Keratinocyte (primary cell): Measurements from ENCODE around the gene AP5Z1.

Experiments used
- EZH2 ChIP-seq: IDR thresholded peaks from one replicate; pipeline ENCODE4 v1.6.1; 2012; ENCODE audit warnings: inconsistent platforms, mild to moderate bottlenecking, low read length, moderate library complexity
- TF ChIP-seq, protein P1 (sequence below), 3 experiments: IDR thresholded peaks in 1 of 3; conservative IDR thresholded peaks in 1 of 3; optimal IDR thresholded peaks in 1 of 3; 2 replicates in 2 of 3; 3 replicates in 1 of 3; pipeline versions ENCODE3 to v1.5.1; 2011; ENCODE audit warnings: low read length in 3 of 3, mild to moderate bottlenecking in 3 of 3, moderate library complexity in 2 of 3, control low read depth in 1 of 3, inconsistent platforms in 1 of 3; ENCODE audit not compliant: insufficient read depth in 2 of 3; ENCODE audit errors: extremely low read depth in 1 of 3

DNA sequence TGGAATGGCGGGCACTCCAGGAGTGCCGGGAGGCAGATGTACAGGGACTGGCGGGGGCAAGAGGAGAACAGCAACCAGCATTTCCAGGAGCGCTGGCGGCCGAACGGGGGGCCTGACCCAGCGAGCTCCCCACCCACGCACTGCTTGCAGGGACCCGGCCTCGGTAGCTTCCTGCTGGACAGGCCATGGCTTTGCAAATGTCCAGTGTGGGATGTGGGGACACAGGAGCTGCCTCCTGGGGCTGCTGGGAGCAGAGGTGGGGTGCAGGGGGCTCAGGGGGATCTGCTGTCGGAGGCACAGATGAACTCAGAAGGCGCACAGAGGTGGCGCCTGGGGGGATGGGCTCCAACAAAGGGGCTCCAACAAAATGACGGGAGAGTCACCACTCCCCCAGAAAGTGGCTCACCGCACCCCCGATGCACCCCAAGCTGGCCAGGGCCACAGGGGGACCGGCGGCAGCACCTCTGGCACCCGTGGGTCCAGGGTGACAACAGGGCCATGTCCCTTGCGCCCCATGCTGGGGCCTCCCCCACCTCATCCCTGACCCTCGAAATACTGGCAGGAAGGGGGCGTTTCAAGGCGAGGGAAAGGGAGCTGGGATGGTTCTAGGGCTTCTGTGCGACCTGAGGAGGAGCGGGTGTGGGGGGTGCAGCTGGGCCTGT lies 41.1 kb downstream of the AP5Z1 start:
- TF ChIP-seq, protein P1, sequence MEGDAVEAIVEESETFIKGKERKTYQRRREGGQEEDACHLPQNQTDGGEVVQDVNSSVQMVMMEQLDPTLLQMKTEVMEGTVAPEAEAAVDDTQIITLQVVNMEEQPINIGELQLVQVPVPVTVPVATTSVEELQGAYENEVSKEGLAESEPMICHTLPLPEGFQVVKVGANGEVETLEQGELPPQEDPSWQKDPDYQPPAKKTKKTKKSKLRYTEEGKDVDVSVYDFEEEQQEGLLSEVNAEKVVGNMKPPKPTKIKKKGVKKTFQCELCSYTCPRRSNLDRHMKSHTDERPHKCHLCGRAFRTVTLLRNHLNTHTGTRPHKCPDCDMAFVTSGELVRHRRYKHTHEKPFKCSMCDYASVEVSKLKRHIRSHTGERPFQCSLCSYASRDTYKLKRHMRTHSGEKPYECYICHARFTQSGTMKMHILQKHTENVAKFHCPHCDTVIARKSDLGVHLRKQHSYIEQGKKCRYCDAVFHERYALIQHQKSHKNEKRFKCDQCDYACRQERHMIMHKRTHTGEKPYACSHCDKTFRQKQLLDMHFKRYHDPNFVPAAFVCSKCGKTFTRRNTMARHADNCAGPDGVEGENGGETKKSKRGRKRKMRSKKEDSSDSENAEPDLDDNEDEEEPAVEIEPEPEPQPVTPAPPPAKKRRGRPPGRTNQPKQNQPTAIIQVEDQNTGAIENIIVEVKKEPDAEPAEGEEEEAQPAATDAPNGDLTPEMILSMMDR (optimal IDR thresholded peaks at IDR 0.05 in 1 of 3, IDR thresholded peaks at IDR 0.05 in 1 of 3, conservative IDR thresholded peaks at IDR 0.05 in 1 of 3; ENCODE audit: extremely low read depth in 1 of 3, insufficient read depth in 2 of 3, low read length in 3 of 3), result no peak
- TF ChIP-seq EZH2, result no peak
